Astrocyte of the cerebellum (primary cell): ENCODE results near the gene DOK5.
A peak's percentile ranks its signal among the peaks of the same experiment; 100 is the strongest.

Source experiments
- DNase-seq: peaks from one replicate; pipeline ENCODE4 v3.0.0-alpha.2; 2011; ENCODE audit warnings: low read depth
- H3K4me3 ChIP-seq: 2 replicates; pipeline ENCODE4 v1.5.1; 2011; ENCODE audit warnings: mild to moderate bottlenecking, low read depth, low read length, moderate library complexity
- in situ Hi-C: cut with HindIII; loops from 2 replicates; pipeline ENCODE4 v1.10.0; 2017; ENCODE audit warnings: low sequenced_read_pairs
- TF ChIP-seq, protein P1 (sequence below): IDR thresholded peaks from 2 replicates; pipeline ENCODE4 v1.5.1; 2012; ENCODE audit warnings: low read length, low read depth, moderate library complexity, mild to moderate bottlenecking; ENCODE audit errors: missing control alignments

Gene DOK5

DNA sequence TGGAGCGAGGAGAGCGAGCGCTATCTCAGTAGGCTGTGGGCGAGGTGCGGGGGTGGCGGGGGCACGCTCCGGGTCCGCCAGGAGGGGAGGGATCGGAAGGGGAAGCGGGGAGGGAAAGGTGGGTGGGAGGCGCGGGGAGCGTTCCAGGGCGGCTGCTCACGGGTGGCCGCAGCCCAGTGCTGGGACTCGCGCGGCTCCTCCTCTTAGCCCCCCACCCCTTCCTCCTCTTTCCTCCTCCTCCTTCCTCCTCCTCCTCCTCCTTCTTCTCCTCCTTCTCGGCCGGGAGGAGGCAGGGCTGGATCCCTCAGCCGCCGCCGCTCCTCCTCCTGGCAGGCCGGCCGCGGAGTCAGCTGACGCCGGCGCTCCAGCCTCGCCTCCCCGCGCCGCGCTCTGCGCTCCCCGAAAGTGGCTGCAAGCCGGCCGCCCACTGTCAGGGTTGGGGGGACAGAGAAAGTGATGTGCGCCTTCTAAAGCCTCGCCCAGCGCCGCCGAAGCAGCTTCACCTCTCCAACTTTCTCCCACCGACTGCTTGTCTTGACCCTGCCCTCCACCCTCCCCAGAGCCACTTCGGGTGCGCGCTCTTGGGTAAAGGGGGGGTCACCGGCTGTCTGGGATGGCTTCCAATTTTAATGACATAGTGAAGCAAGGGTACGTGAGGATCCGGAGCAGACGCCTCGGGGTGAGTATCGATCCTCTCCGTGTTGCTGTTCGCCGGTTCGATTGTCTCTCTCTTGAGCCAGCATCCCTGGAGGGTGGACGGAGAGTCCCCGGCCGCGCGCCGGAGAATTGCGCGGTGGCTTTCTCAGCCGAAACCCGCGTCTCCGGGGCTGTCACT is at the start of gene DOK5:
TSS of gene DOK5 (plus strand) at position 260 of the 835 bp plus-strand sequence. CDS start at position 614, 354 bp downstream.
- peak within 1 kb of the TSS; percentile 94 for H3K4me3 ChIP-seq
- peak; percentile 16 for DNase-seq
- TF ChIP-seq, protein P1, sequence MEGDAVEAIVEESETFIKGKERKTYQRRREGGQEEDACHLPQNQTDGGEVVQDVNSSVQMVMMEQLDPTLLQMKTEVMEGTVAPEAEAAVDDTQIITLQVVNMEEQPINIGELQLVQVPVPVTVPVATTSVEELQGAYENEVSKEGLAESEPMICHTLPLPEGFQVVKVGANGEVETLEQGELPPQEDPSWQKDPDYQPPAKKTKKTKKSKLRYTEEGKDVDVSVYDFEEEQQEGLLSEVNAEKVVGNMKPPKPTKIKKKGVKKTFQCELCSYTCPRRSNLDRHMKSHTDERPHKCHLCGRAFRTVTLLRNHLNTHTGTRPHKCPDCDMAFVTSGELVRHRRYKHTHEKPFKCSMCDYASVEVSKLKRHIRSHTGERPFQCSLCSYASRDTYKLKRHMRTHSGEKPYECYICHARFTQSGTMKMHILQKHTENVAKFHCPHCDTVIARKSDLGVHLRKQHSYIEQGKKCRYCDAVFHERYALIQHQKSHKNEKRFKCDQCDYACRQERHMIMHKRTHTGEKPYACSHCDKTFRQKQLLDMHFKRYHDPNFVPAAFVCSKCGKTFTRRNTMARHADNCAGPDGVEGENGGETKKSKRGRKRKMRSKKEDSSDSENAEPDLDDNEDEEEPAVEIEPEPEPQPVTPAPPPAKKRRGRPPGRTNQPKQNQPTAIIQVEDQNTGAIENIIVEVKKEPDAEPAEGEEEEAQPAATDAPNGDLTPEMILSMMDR = no peak
- in situ Hi-C loops = no loop called here

DNA sequence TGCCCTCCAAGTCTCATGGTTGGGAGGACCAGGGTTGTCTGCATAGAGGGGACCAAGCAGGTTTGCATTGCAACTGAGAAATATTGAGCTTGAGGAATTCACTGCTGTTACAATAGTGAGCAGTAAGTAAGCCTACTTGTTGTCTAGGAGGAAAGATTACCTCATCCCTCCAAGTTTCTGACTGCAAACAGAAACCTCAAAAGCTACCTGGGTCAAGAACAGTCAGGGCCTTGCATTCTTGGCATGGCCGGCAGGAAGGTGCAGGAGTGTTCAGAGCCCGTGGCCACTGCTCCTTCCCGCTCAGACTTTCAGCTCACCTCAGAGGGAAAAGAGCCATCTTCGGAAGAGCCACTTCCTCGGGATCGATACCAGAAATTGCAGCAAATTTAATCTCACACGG is 46.0 kb upstream of the DOK5 start:
- TF ChIP-seq, protein P1 = no peak
- DNase-seq = no peak
- H3K4me3 ChIP-seq = no peak overlapping the region
- in situ Hi-C loops = no loop called here

- peak; percentile 12 for DNase-seq
- in situ Hi-C loops = no loop called here
- TF ChIP-seq, protein P1 = no peak
- no peak overlapping the region for H3K4me3 ChIP-seq
Measured at GRCh38 chr20:54431156-54431944, 44.0 kb upstream of the DOK5 start.

DNA sequence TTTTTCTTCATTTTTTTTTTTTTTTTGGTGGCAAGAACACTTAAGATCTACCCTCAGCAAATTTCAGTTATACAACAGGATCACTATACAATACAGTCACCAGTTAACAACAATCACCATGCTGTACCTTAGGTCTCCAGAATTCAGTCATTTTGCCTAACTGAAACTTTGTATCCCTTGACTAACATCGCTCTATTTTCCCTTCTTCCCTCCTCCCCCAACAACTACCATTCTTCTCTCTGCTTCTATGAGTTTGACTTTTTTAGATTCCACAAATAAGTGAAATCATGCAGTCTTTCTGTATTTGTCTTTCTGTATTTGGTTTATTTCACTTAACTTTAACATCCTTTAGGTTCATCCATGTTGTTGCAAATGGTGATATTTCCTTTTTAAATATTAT is 42.4 kb upstream of the DOK5 start:
- TF ChIP-seq, protein P1 = no peak
- H3K4me3 ChIP-seq = no peak overlapping the region
- no peak for DNase-seq
- in situ Hi-C loops = no loop called here

GRCh38 chr20:54433636-54434035 is 41.8 kb upstream of the DOK5 start:
- in situ Hi-C loops = no loop called here
- TF ChIP-seq, protein P1 = no peak
- no peak overlapping the region for H3K4me3 ChIP-seq
- DNase-seq = no peak

GRCh38 chr20:54434196-54434595 is 41.2 kb upstream of the DOK5 start:
- in situ Hi-C loops = no loop called here
- no peak for DNase-seq

More at GRCh38 chr20:54434196-54434595, 41.2 kb upstream of the DOK5 start:
- TF ChIP-seq, protein P1 = no peak
- no peak overlapping the region for H3K4me3 ChIP-seq
